PC-9 (cell line): ENCODE results near the gene SLC6A6.

Experiments
- CTCF ChIP-seq: fragments of 200-600 bp; sonication (generic); conservative IDR thresholded peaks from 2 replicates; pipeline ENCODE4 v1.6.1; 2017; ENCODE audit warnings: mixed run types, antibody characterized with exemption, mild to moderate bottlenecking, moderate library complexity
- EZH2 ChIP-seq: fragments of 200-600 bp; sonication (generic); IDR thresholded peaks from 2 replicates; pipeline ENCODE4 v1.8.0; 2017; ENCODE audit warnings: antibody characterized with exemption, low read depth

- TF ChIP-seq CTCF (no peak), EZH2 (no peak)
Measured at GRCh38 chr3:14521611-14522010, 119.2 kb downstream of the SLC6A6 start.
